Keratinocyte (primary cell): Measurements from ENCODE around the gene PSME4. TPM values are rescaled to one million over a fixed set of nuclear protein-coding genes. Genes with fewer than 3 reads are reported as not detected.

Experiments
- DNase-seq: peaks from one replicate; pipeline ENCODE4 v3.0.0-alpha.2; 2011; ENCODE audit warnings: low read depth, missing footprints, low spot score
- FAIRE-seq: peaks from 2 replicates; lab custom pipeline; 2011; peaks lifted over from hg19 to GRCh38; lab: Jason Lieb, UNC
- H2AFZ ChIP-seq: 2 replicates; pipeline ENCODE4 v1.6.0; 2012; ENCODE audit warnings: low read length, control low read depth, inconsistent platforms; ENCODE audit not compliant: control insufficient read depth
- H3K27ac ChIP-seq: 2 replicates; pipeline ENCODE4 v1.5.1; 2011; ENCODE audit warnings: low read length; ENCODE audit not compliant: control insufficient read depth, insufficient read depth
- H3K27me3 ChIP-seq: 3 replicates; pipeline ENCODE4 v1.6.0; 2011; ENCODE audit warnings: low read length; ENCODE audit not compliant: control insufficient read depth, insufficient read depth; ENCODE audit errors: extremely low read depth
- H3K36me3 ChIP-seq, 2 experiments: 2 replicates in 1 of 2; 3 replicates in 1 of 2; pipeline ENCODE4 v1.5.1; 2011; ENCODE audit warnings: low read length in 2 of 2, mild to moderate bottlenecking in 1 of 2; ENCODE audit not compliant: control insufficient read depth in 2 of 2, insufficient read depth in 2 of 2; ENCODE audit errors: extremely low read depth in 1 of 2
- H3K4me1 ChIP-seq: 3 replicates; pipeline ENCODE4 v1.5.1; 2011; ENCODE audit warnings: low read length; ENCODE audit not compliant: control insufficient read depth, insufficient read depth; ENCODE audit errors: extremely low read depth
- H3K4me2 ChIP-seq: 3 replicates; pipeline ENCODE4 v1.6.0; 2011; ENCODE audit warnings: low read depth, low read length; ENCODE audit not compliant: control insufficient read depth, insufficient read depth; ENCODE audit errors: extremely low read depth
- H3K4me3 ChIP-seq, 3 experiments: fragments of 200-600 bp in 1 of 3; sonication (generic) in 1 of 3; 2 replicates in 2 of 3; 3 replicates in 1 of 3; pipeline ENCODE4 v1.5.1; 2011 to 2016; ENCODE audit warnings: low read length in 3 of 3, mild to moderate bottlenecking in 3 of 3, control low read depth in 2 of 3, inconsistent platforms in 1 of 3, low read depth in 1 of 3, mixed read lengths in 1 of 3, mixed run types in 1 of 3, moderate library complexity in 1 of 3; ENCODE audit not compliant: control insufficient read depth in 2 of 3, insufficient read depth in 2 of 3; ENCODE audit errors: extremely low read depth in 1 of 3
- H3K79me2 ChIP-seq: 2 replicates; pipeline ENCODE4 v1.6.0; 2012; ENCODE audit warnings: low read length; ENCODE audit not compliant: control insufficient read depth, insufficient read depth
- H3K9ac ChIP-seq: 3 replicates; pipeline ENCODE4 v1.6.0; 2011; ENCODE audit warnings: low read length; ENCODE audit not compliant: control insufficient read depth, insufficient read depth; ENCODE audit errors: extremely low read depth
- H3K9me1 ChIP-seq: 3 replicates; pipeline ENCODE4 v1.6.0; 2011; ENCODE audit warnings: low read length; ENCODE audit not compliant: control insufficient read depth, insufficient read depth; ENCODE audit errors: extremely low read depth
- H3K9me3 ChIP-seq: 2 replicates; pipeline ENCODE4 v1.5.1; 2012; ENCODE audit warnings: low read depth, low read length; ENCODE audit not compliant: control insufficient read depth
- H4K20me1 ChIP-seq: 3 replicates; pipeline ENCODE4 v1.6.0; 2011; ENCODE audit warnings: low read length; ENCODE audit not compliant: control insufficient read depth, insufficient read depth; ENCODE audit errors: extremely low read depth
- EZH2 ChIP-seq: IDR thresholded peaks from one replicate; pipeline ENCODE4 v1.6.1; 2012; ENCODE audit warnings: inconsistent platforms, mild to moderate bottlenecking, low read length, moderate library complexity
- dilution Hi-C: fragments of 300-500 bp; cut with MboI; formaldehyde crosslinking; loops from one replicate; pipeline ENCODE4 v1.7.0; 2020; ENCODE audit warnings: low sequenced_read_pairs; ENCODE audit not compliant: extremely low pct_ligation_motif_present
- polyA plus RNA-seq, 5 experiments: library from polyadenylated mRNA; depleted of rRNA in 3 of 5; stranded (reverse) in 3 of 5; stranded (forward) in 1 of 5; unstranded in 1 of 5; fragments of >200 nt; gene quantifications; 1 replicate in 1 of 5; 2 replicates in 3 of 5; 3 replicates in 1 of 5; pipeline versions ENCODE4 v1.2.1 to v1.2.3, GENCODE V29; 2011 to 2012; ENCODE audit warnings: missing spikeins in 2 of 5, low read depth in 1 of 5, low replicate concordance in 1 of 5
- TF ChIP-seq, protein P1 (sequence below), 3 experiments: IDR thresholded peaks in 1 of 3; conservative IDR thresholded peaks in 1 of 3; optimal IDR thresholded peaks in 1 of 3; 2 replicates in 2 of 3; 3 replicates in 1 of 3; pipeline versions ENCODE3 to v1.5.1; 2011; ENCODE audit warnings: low read length in 3 of 3, mild to moderate bottlenecking in 3 of 3, moderate library complexity in 2 of 3, control low read depth in 1 of 3, inconsistent platforms in 1 of 3; ENCODE audit not compliant: insufficient read depth in 2 of 3; ENCODE audit errors: extremely low read depth in 1 of 3

Gene PSME4
- polyA plus RNA-seq, 1 donor (not counting 4 experiments of a cell fraction or from before 2014, with no cell fraction given): 59.4 TPM

GRCh38 chr2:53901192-53901591 is 69.6 kb downstream of the PSME4 start:
- no peaks in the 10 kb centered on the region for H3K79me2 ChIP-seq
- TF ChIP-seq, protein P1, sequence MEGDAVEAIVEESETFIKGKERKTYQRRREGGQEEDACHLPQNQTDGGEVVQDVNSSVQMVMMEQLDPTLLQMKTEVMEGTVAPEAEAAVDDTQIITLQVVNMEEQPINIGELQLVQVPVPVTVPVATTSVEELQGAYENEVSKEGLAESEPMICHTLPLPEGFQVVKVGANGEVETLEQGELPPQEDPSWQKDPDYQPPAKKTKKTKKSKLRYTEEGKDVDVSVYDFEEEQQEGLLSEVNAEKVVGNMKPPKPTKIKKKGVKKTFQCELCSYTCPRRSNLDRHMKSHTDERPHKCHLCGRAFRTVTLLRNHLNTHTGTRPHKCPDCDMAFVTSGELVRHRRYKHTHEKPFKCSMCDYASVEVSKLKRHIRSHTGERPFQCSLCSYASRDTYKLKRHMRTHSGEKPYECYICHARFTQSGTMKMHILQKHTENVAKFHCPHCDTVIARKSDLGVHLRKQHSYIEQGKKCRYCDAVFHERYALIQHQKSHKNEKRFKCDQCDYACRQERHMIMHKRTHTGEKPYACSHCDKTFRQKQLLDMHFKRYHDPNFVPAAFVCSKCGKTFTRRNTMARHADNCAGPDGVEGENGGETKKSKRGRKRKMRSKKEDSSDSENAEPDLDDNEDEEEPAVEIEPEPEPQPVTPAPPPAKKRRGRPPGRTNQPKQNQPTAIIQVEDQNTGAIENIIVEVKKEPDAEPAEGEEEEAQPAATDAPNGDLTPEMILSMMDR (optimal IDR thresholded peaks at IDR 0.05 in 1 of 3, IDR thresholded peaks at IDR 0.05 in 1 of 3, conservative IDR thresholded peaks at IDR 0.05 in 1 of 3; ENCODE audit: extremely low read depth in 1 of 3, insufficient read depth in 2 of 3, low read length in 3 of 3): no peak
- no peak for TF ChIP-seq EZH2
- H3K27me3 ChIP-seq: no peaks in the 10 kb centered on the region
- no peaks in the 10 kb centered on the region for H3K9me3 ChIP-seq
- H4K20me1 ChIP-seq: no peaks in the 10 kb centered on the region
- H3K36me3 ChIP-seq: peaks cover 20 to 22% of the 10 kb centered on the region in 2 experiments
- H3K4me2 ChIP-seq: no peak overlapping the region
- DNase-seq (no peak), FAIRE-seq (no peak)
- no peaks in the 10 kb centered on the region for H3K9me1 ChIP-seq
- H3K4me3 ChIP-seq: no peak overlapping the region
- no peak overlapping the region for H3K9ac ChIP-seq
- dilution Hi-C loops: no loop called here
- no peak overlapping the region for H3K27ac ChIP-seq
- no peak overlapping the region for H2AFZ ChIP-seq
- H3K4me1 ChIP-seq: peaks cover 10% of the 10 kb centered on the region

DNA sequence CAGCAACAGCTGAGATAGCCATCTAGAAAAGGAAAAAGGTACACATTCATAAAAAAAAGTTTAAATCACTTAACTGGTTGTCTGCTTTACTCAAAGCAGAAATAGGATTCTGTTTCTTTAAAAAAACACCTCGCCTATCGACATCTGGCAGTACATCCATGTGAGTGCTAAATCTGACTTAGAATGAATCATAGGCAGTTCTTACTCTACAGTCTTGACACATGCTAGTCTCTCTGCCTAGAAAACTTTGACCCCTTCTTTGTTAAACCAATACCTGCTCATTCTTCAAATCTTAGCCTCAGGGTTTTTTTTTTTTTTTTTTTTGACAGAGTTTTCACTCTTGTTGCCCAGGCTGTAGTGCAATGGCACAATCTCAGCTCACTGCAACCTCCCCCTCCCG is 73.9 kb downstream of the PSME4 start:
- Histone ChIP-seq H3K9me1 (no peaks in the 10 kb centered on the region), H3K9ac (no peak overlapping the region), H3K27ac (peak overlapping the region; percentile 27), H3K9me3 (no peaks in the 10 kb centered on the region), H2AFZ (no peak overlapping the region), H3K27me3 (no peaks in the 10 kb centered on the region), H3K79me2 (peaks cover 2% of the 10 kb centered on the region), H3K4me2 (no peak overlapping the region), H3K4me1 (peaks cover 10% of the 10 kb centered on the region), H3K4me3 (no peak overlapping the region), H3K36me3 (peaks cover 26 to 31% of the 10 kb centered on the region in 2 experiments), H4K20me1 (no peaks in the 10 kb centered on the region)
- dilution Hi-C loops: no loop called here
- FAIRE-seq (peak; percentile 63), DNase-seq (peak; percentile 74)
- TF ChIP-seq, protein P1 (optimal IDR thresholded peaks at IDR 0.05 in 1 of 3, IDR thresholded peaks at IDR 0.05 in 1 of 3, conservative IDR thresholded peaks at IDR 0.05 in 1 of 3; ENCODE audit: extremely low read depth in 1 of 3, insufficient read depth in 2 of 3, low read length in 3 of 3): no peak
- no peak for TF ChIP-seq EZH2
